Fibroblast of skin of scalp (primary cell): ENCODE data around the gene KCTD20. TPM values are rescaled to one million over a fixed set of nuclear protein-coding genes. Genes with fewer than 3 reads are reported as not detected.
"Not testable (repeated sequence)": the region's sequence is repeated elsewhere in the genome, so short reads cannot be mapped to it uniquely, and the experiment has no call there.

ENCODE experiments used
- DNase-seq: peaks from one replicate; pipeline ENCODE4 v3.0.0-alpha.2; 2013
- polyA plus RNA-seq, 2 experiments: library from polyadenylated mRNA; unstranded; fragments of 120-200 nt; gene quantifications; one replicate each; pipeline ENCODE4 v1.2.1, GENCODE V29; 2013; ENCODE audit not compliant: insufficient read length in 2 of 2

The KCTD20 gene
- polyA plus RNA-seq (2013, experiment 1 of 2; ENCODE audit: insufficient read length): 105 TPM
- 110 TPM for polyA plus RNA-seq (2013, experiment 2 of 2; ENCODE audit: insufficient read length)

GRCh38 chr6:36442671-36443470 lies at the start of gene KCTD20, which contains the start of gene PXT1:
Gene KCTD20, plus strand, starts transcription at chr6:36443000. Its CDS starts 27,098 bp downstream, at chr6:36470098.
Gene PXT1, minus strand, starts transcription at chr6:36442854. Its CDS starts 16,772 bp downstream, at chr6:36426082.
- peak; percentile 91 for DNase-seq

DNA sequence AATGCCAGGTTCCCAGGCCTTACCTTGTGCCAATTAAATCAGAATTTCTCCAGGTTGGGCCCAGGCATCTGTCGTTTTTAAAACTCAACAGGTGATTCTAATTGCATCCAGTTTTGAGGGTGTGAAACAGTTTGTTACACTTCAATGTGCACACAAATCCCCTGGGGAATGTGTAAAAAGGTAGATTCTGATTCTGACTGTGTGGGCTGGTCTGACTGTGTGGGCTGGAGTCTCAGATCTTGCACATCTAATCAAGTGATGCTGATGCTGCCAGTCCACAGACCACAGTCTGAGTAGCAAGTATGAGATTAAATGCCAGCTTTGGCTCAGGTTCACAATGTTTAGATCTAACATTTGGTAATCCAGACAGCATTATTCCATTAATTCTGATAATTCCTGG lies 42.8 kb upstream of the KCTD20 start:
- DNase-seq: no peak

GRCh38 chr6:36402481-36402880 lies 40.3 kb upstream of the KCTD20 start:
- DNase-seq: no peak

GRCh38 chr6:36404164-36404563 lies 38.6 kb upstream of the KCTD20 start:
- DNase-seq: no peak

- DNase-seq: not testable (repeated sequence)
These were observed 33.1 kb upstream of the KCTD20 start for GRCh38 chr6:36409718-36410117.

DNA sequence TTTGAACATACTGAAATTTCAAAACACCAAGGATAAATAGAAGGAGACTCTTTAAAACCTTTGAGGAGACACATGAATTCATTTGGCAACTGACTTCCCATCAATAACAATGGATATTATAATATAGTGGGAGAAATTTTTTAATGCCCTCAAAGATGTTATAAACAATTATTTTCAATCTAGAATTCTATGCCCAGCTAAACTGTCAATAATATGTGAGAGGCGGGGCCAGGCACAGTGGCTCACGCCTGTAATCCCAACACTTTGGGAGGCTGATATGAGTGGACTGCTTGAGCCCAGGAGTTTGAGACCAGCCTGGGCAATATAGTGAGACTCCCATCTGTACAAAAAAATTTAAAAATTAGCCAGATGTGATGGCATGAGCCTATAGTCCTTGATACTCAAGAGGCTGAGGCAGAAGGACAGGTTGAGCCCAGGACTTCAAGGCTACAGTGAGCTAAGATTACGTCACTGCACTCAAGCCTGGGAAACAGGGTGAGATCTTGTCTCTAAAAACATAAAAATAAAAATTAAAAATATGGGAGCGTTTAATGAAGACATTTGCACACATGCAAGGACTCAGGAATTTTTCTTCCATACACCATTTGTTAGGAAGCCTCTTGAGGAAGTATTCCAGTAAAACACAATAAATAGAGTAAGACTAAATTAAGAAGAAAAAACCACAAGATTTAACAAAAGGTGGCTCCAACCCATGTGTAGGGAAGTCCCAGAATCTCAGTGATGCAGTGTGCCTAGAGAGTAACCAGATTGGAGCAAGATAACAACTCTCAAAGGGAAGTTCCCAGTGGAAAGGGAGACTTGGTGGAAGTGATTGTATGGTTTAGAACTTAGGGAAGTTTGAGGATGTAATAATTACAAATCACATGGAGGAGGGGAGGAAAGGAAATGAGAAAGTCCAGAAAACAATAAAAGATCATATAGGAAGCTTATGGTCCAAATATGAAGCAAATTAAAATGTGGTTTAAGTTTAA lies 29.0 kb upstream of the KCTD20 start:
- no peak for DNase-seq

DNA sequence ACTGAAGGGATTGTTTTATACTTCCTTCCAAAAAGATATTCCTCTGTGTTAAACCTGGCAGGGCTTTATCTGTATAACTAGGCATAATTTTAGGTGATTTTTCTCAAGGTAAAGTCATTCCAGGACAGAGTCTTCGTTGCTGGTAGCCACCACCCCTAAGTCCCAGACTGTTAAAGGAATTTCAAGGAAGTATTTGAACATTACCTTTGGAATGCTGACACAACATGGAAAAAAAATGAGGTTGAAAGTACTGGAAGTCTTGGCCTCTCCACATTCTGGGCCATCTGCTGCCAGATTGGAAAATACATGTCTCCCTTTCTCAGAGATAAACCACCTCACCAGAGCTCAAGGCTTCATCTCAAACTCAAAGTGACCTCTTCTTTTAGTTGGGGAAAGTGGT lies 28.3 kb upstream of the KCTD20 start:
- peak; percentile 36 for DNase-seq

DNA sequence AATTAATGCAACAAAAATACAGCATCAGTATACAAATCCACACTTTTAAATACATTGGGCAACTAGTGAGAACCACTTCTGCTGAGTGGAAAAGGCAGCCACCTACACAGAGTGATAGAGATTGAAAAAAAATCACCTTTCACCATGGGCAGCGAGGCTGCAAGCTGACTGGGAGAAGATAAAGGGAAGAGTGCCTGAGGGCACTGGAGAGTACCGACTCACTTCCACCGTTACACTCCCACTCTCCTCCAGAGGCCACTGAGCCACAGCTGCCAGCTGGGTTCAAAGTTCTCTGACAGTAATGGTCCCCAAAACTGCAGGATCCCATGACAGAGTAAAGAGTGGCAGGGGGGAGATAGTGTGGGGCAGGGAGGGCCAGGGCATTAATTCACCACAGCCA lies 24.2 kb upstream of the KCTD20 start:
- DNase-seq: no peak

GRCh38 chr6:36419310-36419709 lies 23.5 kb upstream of the KCTD20 start:
- DNase-seq: no peak

- no peak for DNase-seq
These were observed 20.1 kb upstream of the KCTD20 start for GRCh38 chr6:36422714-36423100.

GRCh38 chr6:36423101-36423824 lies 19.5 kb upstream of the KCTD20 start:
- DNase-seq: peak; percentile 99

DNA sequence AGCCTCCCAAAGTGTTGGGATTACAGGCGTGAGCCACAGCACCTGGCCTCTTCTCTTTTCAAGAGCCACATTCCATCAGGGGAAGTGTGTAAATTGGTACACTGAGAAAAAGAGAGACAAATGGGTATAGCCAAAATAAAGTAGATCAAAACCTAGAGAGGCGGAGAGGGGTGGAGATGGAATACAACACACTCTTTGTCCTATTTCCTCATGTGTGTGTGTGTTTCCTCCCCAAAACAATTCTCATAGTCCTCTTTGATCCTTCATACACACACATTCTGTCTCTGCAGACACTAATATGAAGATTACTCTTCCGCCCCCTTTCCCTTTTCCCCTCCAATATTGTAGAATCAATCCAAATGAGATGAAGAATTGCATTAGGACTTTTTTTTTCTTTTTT lies 16.2 kb upstream of the KCTD20 start:
- no peak for DNase-seq

- DNase-seq: no peak
These were observed 13.9 kb upstream of the KCTD20 start for GRCh38 chr6:36428911-36429310.

GRCh38 chr6:36430351-36430750 lies 12.4 kb upstream of the KCTD20 start:
- DNase-seq: peak; percentile 60

GRCh38 chr6:36431197-36431596 lies 11.6 kb upstream of the KCTD20 start:
- DNase-seq: no peak

- DNase-seq: peak; percentile 89
These were observed 10.6 kb upstream of the KCTD20 start for GRCh38 chr6:36432151-36432671.

DNA sequence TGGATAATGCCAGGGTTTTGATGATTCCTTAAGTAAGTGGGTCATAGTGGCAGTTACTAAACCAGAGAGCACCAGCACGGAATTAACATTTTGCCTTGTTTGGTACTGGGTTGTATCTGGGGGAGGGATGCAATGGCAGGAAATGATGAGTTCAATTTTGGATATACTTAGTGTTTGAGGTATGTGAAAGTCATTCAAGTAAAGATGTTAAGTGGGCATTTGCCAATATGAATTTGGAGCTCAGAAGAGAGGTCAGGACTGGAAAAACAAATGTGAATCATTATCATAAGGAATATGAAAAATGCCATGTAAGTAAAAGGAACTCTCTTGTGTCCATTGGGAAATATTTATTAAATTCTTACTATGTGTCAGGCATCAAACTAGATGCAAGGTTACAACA lies 6.3 kb upstream of the KCTD20 start:
- peak; percentile 94 for DNase-seq

DNA sequence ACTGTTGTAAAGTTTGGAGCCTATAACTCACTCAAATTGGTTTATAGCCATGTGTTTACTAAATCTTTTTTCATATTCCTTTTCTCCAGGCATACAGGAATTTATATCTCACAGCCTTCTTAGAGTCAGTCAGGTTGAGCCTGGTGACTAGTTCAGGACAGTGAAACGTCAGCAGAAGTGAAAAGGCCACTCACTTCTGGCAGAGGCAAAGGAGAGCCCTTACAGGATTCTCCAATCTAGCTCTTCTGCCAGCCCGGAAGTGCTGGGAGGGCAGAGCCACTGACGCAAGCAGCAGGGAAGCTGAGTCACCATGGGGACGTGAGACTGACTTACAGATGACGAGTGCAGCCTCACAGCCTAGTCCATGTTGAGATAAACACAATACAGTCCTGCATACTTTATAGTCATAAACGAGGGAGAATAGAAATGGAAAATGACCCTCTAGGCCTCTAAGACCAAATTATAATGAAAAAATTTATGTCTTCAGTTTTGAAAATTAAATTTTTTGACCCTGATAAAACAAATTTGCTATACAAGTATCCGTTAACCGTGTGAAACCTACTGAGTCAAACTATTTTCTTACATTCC lies 1.4 kb upstream of the KCTD20 start:
- peak; percentile 98 for DNase-seq

DNA sequence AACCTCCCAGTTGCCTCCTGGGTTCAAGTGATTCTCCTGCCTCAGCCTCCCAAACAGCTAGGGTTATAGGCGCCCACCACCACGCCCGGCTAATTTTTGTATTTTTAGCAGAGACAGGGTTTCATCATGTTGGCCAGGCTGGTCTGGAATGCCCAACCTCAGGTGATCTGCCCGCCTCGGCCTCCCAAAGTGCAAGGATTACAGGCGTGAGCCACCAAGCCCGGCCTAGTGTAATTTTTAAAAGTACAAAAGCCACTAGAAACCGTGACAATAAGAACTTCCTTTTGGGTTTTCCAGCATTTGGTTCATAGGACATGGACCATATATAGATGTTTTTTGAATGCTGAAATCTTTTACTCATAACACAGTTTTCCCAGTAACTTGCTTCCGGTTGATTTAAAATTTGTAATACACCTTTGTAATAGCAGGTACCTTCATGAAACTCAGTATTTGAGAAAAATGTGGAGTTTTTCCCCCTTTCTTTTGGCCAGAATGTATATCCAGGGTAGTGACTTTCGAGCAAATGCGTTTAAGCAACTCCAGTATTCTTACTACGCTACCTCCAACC lies 613 bp upstream of the KCTD20 start:
- DNase-seq: no peak

DNA sequence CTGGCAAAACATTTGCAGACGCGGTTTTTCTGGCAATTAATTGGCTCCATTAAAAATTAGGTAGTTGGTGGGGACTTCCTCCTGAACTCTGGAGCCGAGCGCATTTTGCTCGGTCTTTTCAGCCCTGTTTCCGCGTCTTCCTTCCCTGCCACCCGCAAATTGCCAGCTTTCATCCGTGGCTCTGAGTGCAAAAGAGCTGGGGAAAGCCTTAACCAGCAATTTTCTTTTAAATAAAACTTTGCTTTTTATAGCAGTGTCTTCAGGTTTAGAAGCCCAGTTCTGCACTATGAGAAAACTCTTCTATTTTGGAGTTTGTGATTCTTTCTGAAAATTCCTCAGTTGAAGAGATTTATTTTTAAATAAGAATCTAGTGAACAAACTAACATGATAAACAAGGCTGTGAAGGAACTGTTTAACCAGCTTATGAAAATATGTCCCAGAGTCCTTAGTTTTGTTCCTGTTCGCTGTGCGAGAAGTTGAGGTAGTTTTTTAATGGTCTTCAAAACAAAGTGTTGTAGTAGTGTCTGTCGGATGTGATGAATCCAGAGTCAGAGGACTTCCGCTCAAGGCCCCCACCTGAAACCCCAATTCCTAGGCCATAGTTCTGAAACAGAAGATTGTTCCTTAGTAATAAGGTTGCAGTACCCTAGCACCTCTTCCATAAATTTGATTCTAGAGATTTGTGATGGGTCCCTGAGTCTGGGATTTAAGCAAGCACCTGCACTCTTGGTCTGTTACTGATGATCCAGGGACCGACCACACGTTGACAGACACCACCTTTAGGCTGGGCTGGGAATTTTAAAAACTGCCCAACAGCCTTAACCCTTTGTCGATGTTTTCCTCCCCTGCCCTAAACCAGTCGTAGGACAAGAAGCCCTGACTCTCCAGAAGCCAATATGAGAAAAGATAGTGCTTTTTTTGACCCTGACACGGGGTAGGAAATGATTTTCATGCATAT lies 950 bp downstream of the KCTD20 start:
- DNase-seq: no peak
